Chondrocyte (in vitro differentiated cells): ENCODE data around the gene SPP2. TPM values are rescaled to one million over a fixed set of nuclear protein-coding genes. Genes with fewer than 3 reads are reported as not detected.

ENCODE experiments used
- DNase-seq: peaks from one replicate; pipeline ENCODE4 v3.0.0; 2021; ENCODE audit warnings: mixed read lengths, low spot score
- H3K27ac Mint-ChIP-seq: one replicate; pipeline ENCODE4 v1.8.0; 2021; ENCODE audit warnings: mild to moderate bottlenecking, moderate library complexity, mixed read lengths; ENCODE audit not compliant: unreplicated experiment
- H3K27me3 Mint-ChIP-seq: 2 replicates; pipeline ENCODE4 v1.8.0; 2021; ENCODE audit warnings: low read depth, mixed read lengths
- H3K36me3 Mint-ChIP-seq: 2 replicates; pipeline ENCODE4 v1.8.0; 2021; ENCODE audit warnings: low read depth, mixed read lengths
- H3K4me1 Mint-ChIP-seq: 2 replicates; pipeline ENCODE4 v1.8.0; 2021; ENCODE audit warnings: low read depth, mild to moderate bottlenecking, mixed read lengths
- H3K4me3 Mint-ChIP-seq: one replicate; pipeline ENCODE4 v1.8.0; 2021; ENCODE audit warnings: mild to moderate bottlenecking, moderate library complexity, mixed read lengths; ENCODE audit not compliant: unreplicated experiment
- H3K9me3 Mint-ChIP-seq: 2 replicates; pipeline ENCODE4 v1.8.0; 2021; ENCODE audit warnings: low read depth, mixed read lengths
- CTCF ChIP-seq: fragments of 200-600 bp; sonication (generic); IDR thresholded peaks from 2 replicates; pipeline ENCODE4 v1.5.0; 2021; ENCODE audit warnings: antibody characterized with exemption, mild to moderate bottlenecking, moderate library complexity
- total RNA-seq: library from RNA; stranded (reverse); gene quantifications from 3 replicates; pipeline ENCODE4 v1.2.1, GENCODE V29; 2021

SPP2 gene
- total RNA-seq, 1 donor from 2014 or later, result not detected

- Mint-ChIP-seq H3K36me3 (no peaks in the 10 kb centered on the region), H3K27me3 (peaks cover 3% of the 10 kb centered on the region), H3K4me1 (peaks cover 3% of the 10 kb centered on the region), H3K27ac (no peak overlapping the region), H3K9me3 (no peaks in the 10 kb centered on the region), H3K4me3 (no peak overlapping the region)
- TF ChIP-seq CTCF, result no peak
- no peak for DNase-seq
These were observed 58.8 kb downstream of the SPP2 start for GRCh38 chr2:234109321-234109720.

- Mint-ChIP-seq H3K27ac (no peak overlapping the region), H3K36me3 (no peaks in the 10 kb centered on the region), H3K4me1 (peaks cover 6% of the 10 kb centered on the region), H3K27me3 (peaks cover 3% of the 10 kb centered on the region), H3K9me3 (no peaks in the 10 kb centered on the region), H3K4me3 (no peak overlapping the region)
- TF ChIP-seq CTCF, result no peak
- DNase-seq, result no peak
These were observed 59.7 kb downstream of the SPP2 start for GRCh38 chr2:234110219-234110618.

DNA sequence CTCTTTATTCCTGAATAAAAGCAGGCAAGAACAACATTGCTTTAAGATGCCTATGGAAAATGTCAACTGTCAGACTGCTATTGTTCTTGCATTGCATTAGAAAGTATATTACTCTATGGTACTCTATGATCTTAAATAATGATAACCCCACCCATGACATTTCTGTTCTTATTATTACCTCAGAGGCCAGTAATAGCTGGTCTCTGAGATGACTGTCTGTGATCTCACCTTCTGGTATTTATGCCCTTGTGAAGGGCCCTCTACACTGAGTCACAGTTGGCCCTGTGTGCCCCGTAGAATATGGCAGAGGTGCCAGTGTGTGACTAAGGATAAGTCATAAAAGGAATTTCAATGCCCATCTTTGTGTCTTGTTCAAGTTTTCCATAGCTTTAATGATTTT, 61.0 kb downstream of the SPP2 start:
- Mint-ChIP-seq H3K9me3 (no peaks in the 10 kb centered on the region), H3K4me3 (no peak overlapping the region), H3K27me3 (no peaks in the 10 kb centered on the region), H3K36me3 (no peaks in the 10 kb centered on the region), H3K27ac (no peak overlapping the region), H3K4me1 (peaks cover 6% of the 10 kb centered on the region)
- TF ChIP-seq CTCF, result no peak
- DNase-seq, result no peak

DNA sequence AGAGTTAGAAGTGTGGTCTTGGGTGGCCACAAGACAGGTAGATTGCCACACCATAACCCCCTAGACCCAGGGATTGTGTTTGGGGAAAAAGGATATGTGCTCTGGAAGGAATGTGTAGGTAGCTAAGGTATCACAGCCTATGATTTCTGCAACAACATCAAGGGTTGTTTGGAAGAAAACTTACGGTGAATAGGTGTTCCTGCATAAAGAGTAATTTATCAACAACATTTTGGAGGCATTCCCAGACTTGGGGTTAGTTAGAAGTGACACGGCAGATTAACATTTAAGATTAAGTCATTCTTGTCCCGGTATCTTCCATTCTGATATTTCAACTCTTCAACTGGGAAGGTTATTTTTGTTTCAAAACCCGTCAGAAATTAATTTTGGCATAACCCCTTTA, 65.5 kb downstream of the SPP2 start:
- Mint-ChIP-seq H3K36me3 (no peaks in the 10 kb centered on the region), H3K4me3 (no peak overlapping the region), H3K27ac (no peak overlapping the region), H3K27me3 (peaks cover 4% of the 10 kb centered on the region), H3K9me3 (peaks cover 4% of the 10 kb centered on the region), H3K4me1 (peaks cover 6% of the 10 kb centered on the region)
- no peak for TF ChIP-seq CTCF
- DNase-seq, result no peak

GRCh38 chr2:234121999-234122398, 71.5 kb downstream of the SPP2 start:
- H3K27me3 Mint-ChIP-seq, result peaks cover 4% of the 10 kb centered on the region
- no peak overlapping the region for H3K4me3 Mint-ChIP-seq
- no peaks in the 10 kb centered on the region for H3K36me3 Mint-ChIP-seq
- no peaks in the 10 kb centered on the region for H3K4me1 Mint-ChIP-seq
- H3K9me3 Mint-ChIP-seq, result peaks cover 4% of the 10 kb centered on the region
- no peak for DNase-seq
- no peak for TF ChIP-seq CTCF
- H3K27ac Mint-ChIP-seq, result no peak overlapping the region
